Endothelial cell of umbilical vein (primary cell): ENCODE data around the gene EMC8. TPM values are rescaled to one million over a fixed set of nuclear protein-coding genes. Genes with fewer than 3 reads are reported as not detected.

Source experiments
- BruUV-seq: library from RNA; stranded (reverse); fragments of 400-500 nt; replicated peaks from 2 replicates; lab custom pipeline; 2021; lab: Mats Ljungman, UMichigan
- CTCF ChIA-PET: fragments of 300-600, 350-600 bp; sonication (Branson Sonifier 250); formaldehyde crosslinking; loops from one replicate; lab custom pipeline; 2021; ENCODE audit warnings: antibody characterized with exemption, inconsistent platforms; lab: Charles Lee
- POLR2A ChIA-PET: fragments of 300-600, 350-600 bp; sonication (Branson Sonifier 250); formaldehyde crosslinking; loops from one replicate; lab custom pipeline; 2021; ENCODE audit warnings: antibody characterized with exemption, inconsistent platforms; lab: Charles Lee
- DNase-seq: peaks from one replicate; pipeline ENCODE4 v3.0.0-alpha.2; 2011; ENCODE audit warnings: low read depth, low spot score
- FAIRE-seq: peaks from 2 replicates; lab custom pipeline; 2011; peaks lifted over from hg19 to GRCh38; lab: Jason Lieb, UNC
- H2AFZ ChIP-seq: 2 replicates; pipeline ENCODE4 v1.6.0; 2012; ENCODE audit warnings: low read depth, low read length, control low read depth, inconsistent platforms
- H3K27ac ChIP-seq: 2 replicates; pipeline ENCODE4 v1.5.1; 2011; ENCODE audit warnings: low read depth, mild to moderate bottlenecking, control low read depth, low read length, moderate library complexity; ENCODE audit not compliant: insufficient read depth
- H3K27me3 ChIP-seq, 2 experiments: 2 replicates each; pipeline versions ENCODE4 v1.6.0 to v1.6.1; 2011; ENCODE audit warnings: low read length in 2 of 2, mixed read lengths in 1 of 2; ENCODE audit not compliant: control insufficient read depth in 2 of 2, insufficient read depth in 2 of 2
- H3K36me3 ChIP-seq, 2 experiments: 2 replicates in 1 of 2; 3 replicates in 1 of 2; pipeline ENCODE4 v1.5.1; 2011; ENCODE audit warnings: low read length in 2 of 2, mild to moderate bottlenecking in 1 of 2, moderate library complexity in 1 of 2; ENCODE audit not compliant: control insufficient read depth in 2 of 2, insufficient read depth in 2 of 2; ENCODE audit errors: extremely low read depth in 1 of 2
- H3K4me1 ChIP-seq: 3 replicates; pipeline ENCODE4 v1.5.1; 2011; ENCODE audit warnings: mild to moderate bottlenecking, low read length; ENCODE audit not compliant: control insufficient read depth, insufficient read depth; ENCODE audit errors: extremely low read depth
- H3K4me2 ChIP-seq: 2 replicates; pipeline ENCODE4 v1.6.1; 2011; ENCODE audit warnings: low read length, control low read depth, mixed read lengths; ENCODE audit not compliant: insufficient read depth
- H3K4me3 ChIP-seq, 3 experiments: fragments of 200-600 bp in 1 of 3; sonication (generic), shearing (Covaris generic) in 1 of 3; replicated peaks in 1 of 3; 2 replicates each; pipeline ENCODE4 v1.5.1; 2011 to 2016; ENCODE audit warnings: control low read depth in 3 of 3, low read length in 3 of 3, mild to moderate bottlenecking in 2 of 3, inconsistent platforms in 1 of 3, low read depth in 1 of 3, moderate library complexity in 1 of 3; ENCODE audit not compliant: insufficient read depth in 1 of 3
- H3K79me2 ChIP-seq: 2 replicates; pipeline ENCODE4 v1.6.0; 2012; ENCODE audit warnings: low read length, inconsistent platforms; ENCODE audit not compliant: control insufficient read depth, insufficient read depth
- H3K9ac ChIP-seq: replicated peaks from 2 replicates; pipeline ENCODE3; 2011; ENCODE audit warnings: low read length, control low read depth; ENCODE audit not compliant: insufficient read depth; ENCODE audit errors: extremely low read depth
- H3K9me1 ChIP-seq: replicated peaks from 3 replicates; pipeline ENCODE4 v1.6.0; 2011; ENCODE audit warnings: mild to moderate bottlenecking, low read length; ENCODE audit not compliant: control insufficient read depth, insufficient read depth; ENCODE audit errors: extremely low read depth
- H3K9me3 ChIP-seq: replicated peaks from 2 replicates; pipeline ENCODE4 v1.5.1; 2012; ENCODE audit warnings: low read length, inconsistent platforms; ENCODE audit not compliant: control insufficient read depth, insufficient read depth
- H4K20me1 ChIP-seq: replicated peaks from 2 replicates; pipeline ENCODE3; 2011; ENCODE audit warnings: mild to moderate bottlenecking, low read length; ENCODE audit not compliant: control insufficient read depth, insufficient read depth; ENCODE audit errors: extremely low read depth
- EZH2 ChIP-seq: IDR thresholded peaks from 2 replicates; pipeline ENCODE4 v1.6.1; 2012; ENCODE audit warnings: borderline replicate concordance, low read depth, mild to moderate bottlenecking, moderate library complexity, low read length, inconsistent platforms; ENCODE audit not compliant: severe bottlenecking
- FOS ChIP-seq: IDR thresholded peaks from 2 replicates; pipeline ENCODE4 v1.6.1; 2011; ENCODE audit warnings: mild to moderate bottlenecking, low read length, moderate library complexity, borderline replicate concordance; ENCODE audit not compliant: insufficient read depth
- GATA2 ChIP-seq: IDR thresholded peaks from 2 replicates; pipeline ENCODE4 v1.7.0; 2011; ENCODE audit warnings: low read depth, mild to moderate bottlenecking, moderate library complexity, mixed read lengths, low read length; ENCODE audit not compliant: insufficient read length, insufficient read depth
- JUN ChIP-seq: IDR thresholded peaks from 2 replicates; pipeline ENCODE4 v1.6.1; 2011; ENCODE audit warnings: borderline replicate concordance, low read depth; ENCODE audit not compliant: insufficient read length, insufficient read depth
- MAX ChIP-seq: IDR thresholded peaks from 2 replicates; pipeline ENCODE4 v1.6.1; 2011; ENCODE audit not compliant: insufficient read depth, insufficient read length
- MYC ChIP-seq: IDR thresholded peaks from one replicate; pipeline ENCODE4 v1.6.1; 2011; ENCODE audit warnings: mild to moderate bottlenecking, low read depth, low read length
- POLR2A ChIP-seq: IDR thresholded peaks from 2 replicates; pipeline ENCODE4 v1.6.1; 2012; ENCODE audit warnings: low read depth, mild to moderate bottlenecking, control low read depth, low read length
- POLR2AphosphoS5 ChIP-seq: IDR thresholded peaks from 2 replicates; pipeline ENCODE4 v1.6.1; 2012; ENCODE audit warnings: low read depth, mild to moderate bottlenecking, control low read depth, low read length, moderate library complexity; ENCODE audit not compliant: insufficient read depth
- dilution Hi-C: fragments of 300-500 bp; cut with MboI; formaldehyde crosslinking; loops from one replicate; pipeline ENCODE4 v1.15.0; 2019; ENCODE audit warnings: low sequenced_read_pairs; ENCODE audit not compliant: extremely low pct_ligation_motif_present
- intact Hi-C: fragments of 100-400 bp; cut with micrococcal nuclease; formaldehyde crosslinking; loops from one replicate; pipeline ENCODE4 v1.10.0; 2022
- polyA plus RNA-seq, 4 experiments: library from polyadenylated mRNA; depleted of rRNA in 3 of 4; stranded (reverse) in 3 of 4; unstranded in 1 of 4; fragments of >200 nt; gene quantifications; 2 replicates each; pipeline versions ENCODE4 v1.2.1 to v1.2.3, GENCODE V29; 2011 to 2012; ENCODE audit warnings: missing spikeins in 1 of 4
- total RNA-seq: library from RNA; stranded (reverse); gene quantifications from 2 replicates; pipeline ENCODE4 v1.2.3, GENCODE V29; 2021
- TF ChIP-seq, protein P1 (sequence below), 2 donors: IDR thresholded peaks; 1 replicate in 1 of 2; 2 replicates in 1 of 2; pipeline ENCODE4 v1.5.1; 2011; ENCODE audit warnings: low read length in 2 of 2, mild to moderate bottlenecking in 2 of 2, moderate library complexity in 2 of 2, control low read depth in 1 of 2, inconsistent platforms in 1 of 2, low read depth in 1 of 2; ENCODE audit not compliant: insufficient read depth in 1 of 2; ENCODE audit errors: extremely low read depth in 1 of 2

The EMC8 gene
- total and polyA plus RNA-seq, 2 donors (not counting 3 experiments of a cell fraction or from before 2014, with no cell fraction given): 51.2 to 59.6 TPM

- no peak overlapping the region for H2AFZ ChIP-seq
- CTCF ChIA-PET: no interaction called here
- no TSS peak for BruUV-seq
- no peak overlapping the region for H3K4me2 ChIP-seq
- H3K9me1 ChIP-seq: no peaks in the 10 kb centered on the region
- intact Hi-C loops (no loop called here), dilution Hi-C loops (no loop called here)
- H3K27me3 ChIP-seq: no peaks in the 10 kb centered on the region
- TF ChIP-seq POLR2AphosphoS5: no peak
- TF ChIP-seq GATA2: no peak
- TF ChIP-seq EZH2: no peak
- no peak for TF ChIP-seq JUN
- TF ChIP-seq MAX: no peak
- TF ChIP-seq FOS: no peak
- TF ChIP-seq MYC: no peak
- TF ChIP-seq POLR2A: no peak
- TF ChIP-seq, protein P1, sequence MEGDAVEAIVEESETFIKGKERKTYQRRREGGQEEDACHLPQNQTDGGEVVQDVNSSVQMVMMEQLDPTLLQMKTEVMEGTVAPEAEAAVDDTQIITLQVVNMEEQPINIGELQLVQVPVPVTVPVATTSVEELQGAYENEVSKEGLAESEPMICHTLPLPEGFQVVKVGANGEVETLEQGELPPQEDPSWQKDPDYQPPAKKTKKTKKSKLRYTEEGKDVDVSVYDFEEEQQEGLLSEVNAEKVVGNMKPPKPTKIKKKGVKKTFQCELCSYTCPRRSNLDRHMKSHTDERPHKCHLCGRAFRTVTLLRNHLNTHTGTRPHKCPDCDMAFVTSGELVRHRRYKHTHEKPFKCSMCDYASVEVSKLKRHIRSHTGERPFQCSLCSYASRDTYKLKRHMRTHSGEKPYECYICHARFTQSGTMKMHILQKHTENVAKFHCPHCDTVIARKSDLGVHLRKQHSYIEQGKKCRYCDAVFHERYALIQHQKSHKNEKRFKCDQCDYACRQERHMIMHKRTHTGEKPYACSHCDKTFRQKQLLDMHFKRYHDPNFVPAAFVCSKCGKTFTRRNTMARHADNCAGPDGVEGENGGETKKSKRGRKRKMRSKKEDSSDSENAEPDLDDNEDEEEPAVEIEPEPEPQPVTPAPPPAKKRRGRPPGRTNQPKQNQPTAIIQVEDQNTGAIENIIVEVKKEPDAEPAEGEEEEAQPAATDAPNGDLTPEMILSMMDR (IDR thresholded peaks at IDR 0.05; ENCODE audit: extremely low read depth in 1 of 2, insufficient read depth in 1 of 2, low read depth in 1 of 2, low read length in 2 of 2): no peak
- H3K9ac ChIP-seq: no peak overlapping the region
- POLR2A ChIA-PET: no interaction called here
- H3K79me2 ChIP-seq: no peaks in the 10 kb centered on the region
- H3K36me3 ChIP-seq: no peaks in the 10 kb centered on the region
- DNase-seq (no peak), FAIRE-seq (no peak)
- H4K20me1 ChIP-seq: no peaks in the 10 kb centered on the region
- no peaks in the 10 kb centered on the region for H3K9me3 ChIP-seq
- no peak overlapping the region for H3K4me3 ChIP-seq
- no peaks in the 10 kb centered on the region for H3K4me1 ChIP-seq
- no peak overlapping the region for H3K27ac ChIP-seq
Observed at GRCh38 chr16:85838876-85839585, 39.7 kb upstream of the EMC8 start.
